Ovary (tissue), 9 donors: ENCODE data around the gene RNF39. TPM values are rescaled to one million over a fixed set of nuclear protein-coding genes. Genes with fewer than 3 reads are reported as not detected.
A peak's percentile ranks its signal among the peaks of the same experiment; 100 is the strongest.

Source experiments
- DNase-seq, 5 donors: peaks; one replicate each; pipeline ENCODE4 v3.0.0-alpha.2; 2019 to 2020
- H3K27ac ChIP-seq, 2 donors: fragments of 200-600 bp; one replicate each; pipeline versions ENCODE4 v1.5.1 to v1.8.0; 2019 to 2022
- H3K27me3 ChIP-seq: fragments of 200-600 bp; one replicate; pipeline ENCODE4 v1.8.0; 2022
- H3K36me3 ChIP-seq: fragments of 200-600 bp; sonication (generic); one replicate; pipeline ENCODE4 v1.5.1; 2019
- H3K4me1 ChIP-seq: one replicate; pipeline ENCODE4 v1.8.1; 2013; ENCODE audit warnings: mild to moderate bottlenecking, moderate library complexity; ENCODE audit not compliant: insufficient read depth
- H3K4me3 ChIP-seq: fragments of 200-600 bp; sonication (generic); one replicate; pipeline ENCODE4 v1.5.1; 2017
- H3K9me3 ChIP-seq, 2 donors: fragments of 200-600 bp in 1 of 2; sonication (generic) in 1 of 2; one replicate each; pipeline versions ENCODE4 v1.5.1 to v1.8.1; 2013 to 2019; ENCODE audit warnings: mild to moderate bottlenecking in 1 of 2, moderate library complexity in 1 of 2
- CTCF ChIP-seq, 3 donors: fragments of 450-650 bp in 2 of 3; fragments of 200-600 bp in 1 of 3; IDR thresholded peaks; one replicate each; pipeline versions ENCODE4 v1.5.1 to v1.8.0; 2016 to 2022; ENCODE audit warnings: antibody characterized with exemption in 3 of 3, mild to moderate bottlenecking in 1 of 3
- EP300 ChIP-seq: sonication (generic); formaldehyde crosslinking; IDR thresholded peaks from one replicate; pipeline ENCODE4 v1.6.1; 2017; ENCODE audit warnings: antibody characterized with exemption
- POLR2A ChIP-seq: fragments of 450-650 bp; IDR thresholded peaks from one replicate; pipeline ENCODE4 v1.6.1; 2017; ENCODE audit warnings: antibody characterized with exemption, mild to moderate bottlenecking, moderate library complexity
- WGBS, 3 donors: extraction: QIAGEN DNeasy Blood & Tissue Kit in 1 of 3; methylation state at CpG; one replicate each; pipeline versions ENCODE4 v1.1.5 to v1.1.7; 2013 to 2017; 5-methylcytosine and 5-hydroxymethylcytosine counted together
- intact Hi-C, 4 donors: fragments of 100-400 bp; cut with DNase I; formaldehyde crosslinking; loops; one replicate each; pipeline versions ENCODE4 v1.11.0 to v1.15.1; 2022 to 2023
- polyA plus RNA-seq, 2 donors: library from polyadenylated mRNA; stranded (reverse); fragments of 200-250 nt in 1 of 2; fragments of 350-450 nt in 1 of 2; fragmentation: Illumina TruSeq in 1 of 2; extraction: RNeasy Lipid Tissue Mini Kit (QIAGEN cat#74804) in 1 of 2; gene quantifications; one replicate each; pipeline ENCODE4 v1.2.3, GENCODE V29; 2013 to 2014
- total RNA-seq, 7 donors: library from RNA; depleted of rRNA in 2 of 7; stranded (reverse); fragments of >200 nt in 2 of 7; fragmentation: NEBNext Ultra II Directional in 3 of 7; extraction: Animal tissue kit (Norgen Biotek cat#: 25700) in 3 of 7; gene quantifications; one replicate each; pipeline versions ENCODE4 v1.1.0 to v1.2.4, GENCODE V29; 2016 to 2023
- donor health status: DM: no; HTN: no; CAD: no; lungs with moderate emphysema.
- donor health status: DM: no; HTN: no; CAD: no.
- donor health status: Bipolar disorder and iron deficiency.
- donor health status: DM: yes; HTN: yes; CAD: no.
- donor health status: DM: no; HTN: no; CAD: no.
- donor health status: DM: yes; HTN: yes; CAD: no.

RNF39 gene
- total and polyA plus RNA-seq, 9 donors = 0.28 to 3.1 (median 0.97) TPM; not detected in 1

GRCh38 chr6:30062471-30063178 is 12.9 kb downstream of the RNF39 start:
- 96 to 97% (median 96%) methylated on average over 7 of the region's 7 CpGs for WGBS, 3 donors
- Histone ChIP-seq H3K9me3 (no peaks in the 10 kb centered on the region), H3K4me3 (no peak overlapping the region), H3K36me3 (no peaks in the 10 kb centered on the region), H3K4me1 (peaks cover 5% of the 10 kb centered on the region), H3K27ac (no peak overlapping the region), H3K27me3 (no peaks in the 10 kb centered on the region)
- intact Hi-C loops = no loop called here
- DNase-seq = peak in 1 of 5 donors; percentile 15
- TF ChIP-seq EP300 (no peak), POLR2A (no peak), CTCF (IDR thresholded peaks at IDR 0.05) (no peak)

- peaks cover 5% of the 10 kb centered on the region for H3K4me1 ChIP-seq
- H3K27ac ChIP-seq = peak overlapping the region; percentile 1 to 88
- H3K9me3 ChIP-seq = no peaks in the 10 kb centered on the region
- 45 to 57% (median 51%) methylated on average over 13 of the region's 13 CpGs for WGBS, 3 donors
- intact Hi-C loops = no loop called here
- no peak for TF ChIP-seq POLR2A
- TF ChIP-seq EP300 = no peak
- peak overlapping the region; percentile 89 for H3K4me3 ChIP-seq
- DNase-seq = peak in 1 of 5 donors; percentile 20
- H3K27me3 ChIP-seq = no peaks in the 10 kb centered on the region
- no peaks in the 10 kb centered on the region for H3K36me3 ChIP-seq
Measured at GRCh38 chr6:30061858-30062458, 13.6 kb downstream of the RNF39 start.

GRCh38 chr6:30061092-30061857 is 14.3 kb downstream of the RNF39 start, which contains the start of gene POLR1H:
Gene POLR1H, plus strand, starts transcription at chr6:30061265. Its CDS starts 260 bp downstream, at chr6:30061525.
- H3K27me3 ChIP-seq = no peaks in the 10 kb centered on the region
- intact Hi-C loops = no loop called here
- no peaks in the 10 kb centered on the region for H3K9me3 ChIP-seq
- H3K4me1 ChIP-seq = peaks cover 5% of the 10 kb centered on the region
- H3K27ac ChIP-seq = peak within 1 kb of the TSS; percentile 26 to 88
- peak within 1 kb of the TSS; percentile 89 for H3K4me3 ChIP-seq
- H3K36me3 ChIP-seq = no peaks in the 10 kb centered on the region
- TF ChIP-seq EP300 (no peak), POLR2A (peak; percentile 86), CTCF (IDR thresholded peaks at IDR 0.05) (peak in 1 of 3 donors; percentile 11)
- 0% methylated on average over 45 to 48 of the region's 48 CpGs for WGBS, 3 donors
- DNase-seq = peak; percentile 91 to 94 (median 92)

GRCh38 chr6:30060606-30061091 is 14.9 kb downstream of the RNF39 start:
- H3K4me1 ChIP-seq = peaks cover 5% of the 10 kb centered on the region
- H3K9me3 ChIP-seq = no peaks in the 10 kb centered on the region
- H3K27ac ChIP-seq = peak overlapping the region; percentile 26 to 88
- peak in 2 of 5 donors; percentile 16 to 48 for DNase-seq
- TF ChIP-seq POLR2A (no peak), EP300 (no peak), CTCF (IDR thresholded peaks at IDR 0.05) (no peak)
- intact Hi-C loops = no loop called here
- no peaks in the 10 kb centered on the region for H3K27me3 ChIP-seq
- no peaks in the 10 kb centered on the region for H3K36me3 ChIP-seq
- 0% methylated on average over 24 of the region's 24 CpGs for WGBS, 3 donors
- H3K4me3 ChIP-seq = peak overlapping the region; percentile 89
